GM12892 (cell line): ENCODE measurements around the gene KCTD12.

Experiments
- POLR2AphosphoS5 ChIP-seq: IDR thresholded peaks from 2 replicates; pipeline ENCODE4 v1.6.1; 2011; ENCODE audit warnings: low read depth, low read length, control low read depth
- TAF1 ChIP-seq: IDR thresholded peaks from 2 replicates; pipeline ENCODE4 v1.6.1; 2011; ENCODE audit warnings: low read depth, mild to moderate bottlenecking, control low read depth, low read length, borderline replicate concordance

DNA sequence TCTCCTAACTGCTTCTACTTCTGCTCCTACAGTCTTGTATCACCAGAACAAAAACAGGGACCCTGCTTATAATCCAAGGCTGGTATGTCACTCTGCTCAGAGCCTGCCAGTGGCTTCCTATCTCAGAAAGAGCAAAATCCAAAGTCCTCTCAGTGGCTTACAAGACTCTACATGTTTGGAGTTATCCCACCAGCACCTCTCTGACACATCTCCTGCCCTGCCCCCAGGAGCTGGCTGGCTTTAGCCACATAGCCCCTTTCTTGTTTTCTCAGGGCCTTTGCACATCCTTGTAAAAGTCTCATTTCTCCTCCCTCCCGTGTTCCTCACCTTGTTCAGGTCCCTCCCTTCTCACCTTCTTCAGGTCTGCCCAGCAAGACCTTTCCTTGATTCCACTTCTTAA, 2.2 kb upstream of the KCTD12 start:
- no peak for TF ChIP-seq TAF1
- no peak for TF ChIP-seq POLR2AphosphoS5
